ENCODE measurements around the gene ATP9A. TPM values are rescaled to one million over a fixed set of nuclear protein-coding genes. Genes with fewer than 3 reads are reported as not detected.
"Not testable (repeated sequence)": the region's sequence is repeated elsewhere in the genome, so short reads cannot be mapped to it uniquely, and the experiment has no call there.

ATP9A gene
- total and polyA plus RNA-seq, 2 donors from 2014 or later = 7.1 to 40.2 TPM

GRCh38 chr20:51788822-51789221 lies 20.6 kb upstream of the ATP9A start:
- no peak overlapping the region for H3K4me3 ChIP-seq (ENCODE audit: low read length in 3 of 3)
- no peaks in the 10 kb centered on the region for H3K27me3 ChIP-seq (ENCODE audit: control insufficient read depth, insufficient read depth, low read length)
- no peaks in the 10 kb centered on the region for H3K9me3 ChIP-seq (ENCODE audit: control insufficient read depth in 2 of 3, insufficient read depth in 1 of 3, low read length in 3 of 3)
- H3K36me3 ChIP-seq (ENCODE audit: control insufficient read depth in 2 of 3, insufficient read depth in 3 of 3, low read length in 3 of 3) = no peaks in the 10 kb centered on the region
- TF ChIP-seq, protein P1, sequence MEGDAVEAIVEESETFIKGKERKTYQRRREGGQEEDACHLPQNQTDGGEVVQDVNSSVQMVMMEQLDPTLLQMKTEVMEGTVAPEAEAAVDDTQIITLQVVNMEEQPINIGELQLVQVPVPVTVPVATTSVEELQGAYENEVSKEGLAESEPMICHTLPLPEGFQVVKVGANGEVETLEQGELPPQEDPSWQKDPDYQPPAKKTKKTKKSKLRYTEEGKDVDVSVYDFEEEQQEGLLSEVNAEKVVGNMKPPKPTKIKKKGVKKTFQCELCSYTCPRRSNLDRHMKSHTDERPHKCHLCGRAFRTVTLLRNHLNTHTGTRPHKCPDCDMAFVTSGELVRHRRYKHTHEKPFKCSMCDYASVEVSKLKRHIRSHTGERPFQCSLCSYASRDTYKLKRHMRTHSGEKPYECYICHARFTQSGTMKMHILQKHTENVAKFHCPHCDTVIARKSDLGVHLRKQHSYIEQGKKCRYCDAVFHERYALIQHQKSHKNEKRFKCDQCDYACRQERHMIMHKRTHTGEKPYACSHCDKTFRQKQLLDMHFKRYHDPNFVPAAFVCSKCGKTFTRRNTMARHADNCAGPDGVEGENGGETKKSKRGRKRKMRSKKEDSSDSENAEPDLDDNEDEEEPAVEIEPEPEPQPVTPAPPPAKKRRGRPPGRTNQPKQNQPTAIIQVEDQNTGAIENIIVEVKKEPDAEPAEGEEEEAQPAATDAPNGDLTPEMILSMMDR (IDR thresholded peaks at IDR 0.05; ENCODE audit: borderline replicate concordance, extremely low read depth, insufficient read depth) = no peak
- H3K4me1 ChIP-seq (ENCODE audit: control insufficient read depth in 2 of 3, insufficient read depth in 2 of 3, low read depth in 1 of 3, low read length in 3 of 3) = no peaks in the 10 kb centered on the region
- intact Hi-C loops (cut with DNase I) = no loop called here
- no peak for DNase-seq
- H3K9ac ChIP-seq (ENCODE audit: low read length in 3 of 3) = no peak overlapping the region
- no peak for FAIRE-seq
- H3K27ac ChIP-seq (ENCODE audit: low read depth in 2 of 2, low read length in 2 of 2) = no peak overlapping the region

DNA sequence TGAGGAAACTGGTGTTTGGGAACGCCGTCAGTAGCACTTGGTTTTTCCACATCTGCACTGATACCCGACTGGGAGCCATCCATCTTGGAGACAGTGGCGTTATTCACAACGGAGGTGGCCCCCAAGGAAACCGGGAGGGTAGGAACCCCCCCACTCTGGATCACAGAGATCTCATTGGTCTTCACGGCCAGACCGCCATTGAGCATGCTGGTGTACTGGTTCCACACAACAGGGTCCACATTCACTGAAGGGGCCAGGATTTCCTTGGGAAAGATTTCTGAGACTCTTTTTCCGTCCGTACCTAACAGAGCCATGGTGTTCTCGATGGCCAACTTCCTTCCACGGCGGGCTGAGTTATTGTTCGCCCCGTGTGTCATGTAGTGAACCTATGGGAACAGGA lies 16.1 kb upstream of the ATP9A start:
- intact Hi-C loops (cut with DNase I) = no loop called here
- FAIRE-seq (no peak), DNase-seq (no peak)
- no peak overlapping the region for H3K9ac ChIP-seq (ENCODE audit: low read length in 3 of 3)
- no peak overlapping the region for H3K4me3 ChIP-seq (ENCODE audit: low read length in 3 of 3)
- H3K36me3 ChIP-seq (ENCODE audit: control insufficient read depth in 2 of 3, insufficient read depth in 3 of 3, low read length in 3 of 3) = no peaks in the 10 kb centered on the region
- no peaks in the 10 kb centered on the region for H3K27me3 ChIP-seq (ENCODE audit: control insufficient read depth, insufficient read depth, low read length)
- H3K27ac ChIP-seq (ENCODE audit: low read depth in 2 of 2, low read length in 2 of 2) = no peak overlapping the region
- peaks cover 0 to 3% (median 0%) of the 10 kb centered on the region in 3 donors for H3K9me3 ChIP-seq (ENCODE audit: control insufficient read depth in 2 of 3, insufficient read depth in 1 of 3, low read length in 3 of 3)
- H3K4me1 ChIP-seq (ENCODE audit: control insufficient read depth in 2 of 3, insufficient read depth in 2 of 3, low read depth in 1 of 3, low read length in 3 of 3) = no peaks in the 10 kb centered on the region
- TF ChIP-seq, protein P1 (IDR thresholded peaks at IDR 0.05; ENCODE audit: borderline replicate concordance, extremely low read depth, insufficient read depth) = no peak

- H3K27ac ChIP-seq (ENCODE audit: low read depth in 2 of 2, low read length in 2 of 2); H3K27me3 ChIP-seq (ENCODE audit: control insufficient read depth, insufficient read depth, low read length); H3K4me3 ChIP-seq (ENCODE audit: low read length in 3 of 3); intact Hi-C loops (cut with DNase I); H3K9me3 ChIP-seq (ENCODE audit: control insufficient read depth in 2 of 3, insufficient read depth in 1 of 3, low read length in 3 of 3); DNase-seq; H3K36me3 ChIP-seq (ENCODE audit: control insufficient read depth in 2 of 3, insufficient read depth in 3 of 3, low read length in 3 of 3); FAIRE-seq; H3K4me1 ChIP-seq (ENCODE audit: control insufficient read depth in 2 of 3, insufficient read depth in 2 of 3, low read depth in 1 of 3, low read length in 3 of 3); H3K9ac ChIP-seq (ENCODE audit: low read length in 3 of 3): not testable (repeated sequence)
These were observed 10.1 kb upstream of the ATP9A start for GRCh38 chr20:51778229-51778759.

- H3K27ac ChIP-seq (ENCODE audit: low read depth in 2 of 2, low read length in 2 of 2) = no peak overlapping the region
- intact Hi-C loops (cut with DNase I) = no loop called here
- DNase-seq = no peak
- no peaks in the 10 kb centered on the region for H3K27me3 ChIP-seq (ENCODE audit: control insufficient read depth, insufficient read depth, low read length)
- no peak overlapping the region for H3K4me3 ChIP-seq (ENCODE audit: low read length in 3 of 3)
- H3K9ac ChIP-seq (ENCODE audit: low read length in 3 of 3) = no peak overlapping the region
- TF ChIP-seq, protein P1 (IDR thresholded peaks at IDR 0.05; ENCODE audit: borderline replicate concordance, extremely low read depth, insufficient read depth) = no peak
- H3K4me1 ChIP-seq (ENCODE audit: control insufficient read depth in 2 of 3, insufficient read depth in 2 of 3, low read depth in 1 of 3, low read length in 3 of 3) = no peaks in the 10 kb centered on the region
- H3K9me3 ChIP-seq (ENCODE audit: control insufficient read depth in 2 of 3, insufficient read depth in 1 of 3, low read length in 3 of 3) = peaks cover 0 to 4% (median 0%) of the 10 kb centered on the region in 3 donors
- no peak for FAIRE-seq
- H3K36me3 ChIP-seq (ENCODE audit: control insufficient read depth in 2 of 3, insufficient read depth in 3 of 3, low read length in 3 of 3) = no peaks in the 10 kb centered on the region
These were observed 7.1 kb upstream of the ATP9A start for GRCh38 chr20:51775241-51775640.

Measured in kidney (tissue), 14 donors.